ENCODE data around the gene KLHL5. TPM values are rescaled to one million over a fixed set of nuclear protein-coding genes. Genes with fewer than 3 reads are reported as not detected.

The KLHL5 gene
- total RNA-seq, 1 donor from 2014 or later: 65.9 TPM

GRCh38 chr4:39146211-39146610 is 84.2 kb downstream of the KLHL5 start:
- H3K79me2 ChIP-seq (ENCODE audit: low read depth): no peaks in the 10 kb centered on the region
- no peak overlapping the region for H3K27ac ChIP-seq
- H3K4me3 ChIP-seq: no peak overlapping the region
- H3K27me3 ChIP-seq: no peaks in the 10 kb centered on the region
- Mint-ChIP-seq H3K4me3 (no peak overlapping the region), H3K36me3 (no peaks in the 10 kb centered on the region), H3K9me3 (no peaks in the 10 kb centered on the region), H3K27me3 (ENCODE audit: insufficient read depth, low read depth) (peaks cover 2% of the 10 kb centered on the region), H3K27ac (no peak overlapping the region), H3K4me1 (no peaks in the 10 kb centered on the region)
- no peak overlapping the region for H3K4me2 ChIP-seq
- no peaks in the 10 kb centered on the region for H3K9me3 ChIP-seq (ENCODE audit: low read depth)
- H3K36me3 ChIP-seq: no peaks in the 10 kb centered on the region
- H4K20me1 ChIP-seq (ENCODE audit: low read depth): no peaks in the 10 kb centered on the region
- no peak for TF ChIP-seq CTCF (IDR thresholded peaks at IDR 0.05)
- TF ChIP-seq EZH2phosphoT487 (IDR thresholded peaks at IDR 0.05): no peak
- no peak for TF ChIP-seq EZH2 (IDR thresholded peaks at IDR 0.05)
- H2AFZ ChIP-seq (replicated peaks): no peak overlapping the region
- no peaks in the 10 kb centered on the region for H3F3A ChIP-seq (ENCODE audit: low read depth)
- DNase-seq (ENCODE audit: low spot score): no peak
- H3K9ac ChIP-seq: no peak overlapping the region
- H3K4me1 ChIP-seq: no peaks in the 10 kb centered on the region

GRCh38 chr4:39154009-39154408 is 92.0 kb downstream of the KLHL5 start:
- Histone ChIP-seq H4K20me1 (ENCODE audit: low read depth) (no peaks in the 10 kb centered on the region), H3K36me3 (no peaks in the 10 kb centered on the region), H3K9me3 (ENCODE audit: low read depth) (no peaks in the 10 kb centered on the region), H3K4me3 (no peak overlapping the region), H3K27ac (no peak overlapping the region), H3K79me2 (ENCODE audit: low read depth) (no peaks in the 10 kb centered on the region), H3K4me1 (no peaks in the 10 kb centered on the region), H3K9ac (no peak overlapping the region), H3K27me3 (no peaks in the 10 kb centered on the region), H3F3A (ENCODE audit: low read depth) (no peaks in the 10 kb centered on the region), H3K4me2 (no peak overlapping the region), H2AFZ (replicated peaks) (no peak overlapping the region)
- Mint-ChIP-seq H3K27me3 (ENCODE audit: insufficient read depth, low read depth) (peaks cover 2% of the 10 kb centered on the region), H3K36me3 (no peaks in the 10 kb centered on the region), H3K4me1 (no peaks in the 10 kb centered on the region), H3K27ac (no peak overlapping the region), H3K9me3 (no peaks in the 10 kb centered on the region), H3K4me3 (no peak overlapping the region)
- DNase-seq (ENCODE audit: low spot score): no peak
- no peak for TF ChIP-seq CTCF (IDR thresholded peaks at IDR 0.05)
- TF ChIP-seq EZH2phosphoT487 (IDR thresholded peaks at IDR 0.05): no peak
- TF ChIP-seq EZH2 (IDR thresholded peaks at IDR 0.05): no peak

GRCh38 chr4:39157520-39157919 is 95.5 kb downstream of the KLHL5 start:
- no peaks in the 10 kb centered on the region for H3K9me3 Mint-ChIP-seq
- no peak overlapping the region for H3K27ac Mint-ChIP-seq
- no peak for DNase-seq (ENCODE audit: low spot score)
- no peaks in the 10 kb centered on the region for H3K36me3 ChIP-seq
- H3K27me3 ChIP-seq: no peaks in the 10 kb centered on the region
- H3K4me1 ChIP-seq: no peaks in the 10 kb centered on the region
- H3K9me3 ChIP-seq (ENCODE audit: low read depth): no peaks in the 10 kb centered on the region
- H2AFZ ChIP-seq (replicated peaks): no peak overlapping the region
- H3K9ac ChIP-seq: no peak overlapping the region
- no peak overlapping the region for H3K4me2 ChIP-seq
- H3K4me1 Mint-ChIP-seq: no peaks in the 10 kb centered on the region
- no peaks in the 10 kb centered on the region for H3K27me3 Mint-ChIP-seq (ENCODE audit: insufficient read depth, low read depth)
- no peaks in the 10 kb centered on the region for H3K36me3 Mint-ChIP-seq
- no peak overlapping the region for H3K4me3 ChIP-seq
- H3K79me2 ChIP-seq (ENCODE audit: low read depth): no peaks in the 10 kb centered on the region
- no peaks in the 10 kb centered on the region for H4K20me1 ChIP-seq (ENCODE audit: low read depth)
- H3K27ac ChIP-seq: no peak overlapping the region
- TF ChIP-seq EZH2 (IDR thresholded peaks at IDR 0.05) (no peak), CTCF (IDR thresholded peaks at IDR 0.05) (no peak), EZH2phosphoT487 (IDR thresholded peaks at IDR 0.05) (no peak)
- no peaks in the 10 kb centered on the region for H3F3A ChIP-seq (ENCODE audit: low read depth)
- no peak overlapping the region for H3K4me3 Mint-ChIP-seq

Measured in neural progenitor cell (in vitro differentiated cells).